CD4-positive, alpha-beta T cell treated with Interleukin-1 beta for 1 hour (primary cell): Measurements from ENCODE around the gene EGLN3.

Experiments used
- DNase-seq, 2 donors: peaks; one replicate each; pipeline ENCODE4 v3.0.0-alpha.2; 2020 to 2022

The EGLN3 gene

GRCh38 chr14:33909380-33910084, 41.3 kb downstream of the EGLN3 start:
- DNase-seq = no peak

GRCh38 chr14:33908540-33909223, 42.2 kb downstream of the EGLN3 start:
- no peak for DNase-seq

- no peak for DNase-seq
These were observed 43.9 kb downstream of the EGLN3 start for GRCh38 chr14:33906968-33907367.

- DNase-seq = no peak
These were observed 46.3 kb downstream of the EGLN3 start for GRCh38 chr14:33904609-33905008.

- DNase-seq = no peak
These were observed 47.5 kb downstream of the EGLN3 start for GRCh38 chr14:33903369-33903768.

- DNase-seq = no peak
These were observed 48.5 kb downstream of the EGLN3 start for GRCh38 chr14:33902363-33902762.

GRCh38 chr14:33901426-33902155, 49.3 kb downstream of the EGLN3 start:
- no peak for DNase-seq

- no peak for DNase-seq
These were observed 50.2 kb downstream of the EGLN3 start for GRCh38 chr14:33900706-33901105.

GRCh38 chr14:33899723-33900341, 51.0 kb downstream of the EGLN3 start:
- no peak for DNase-seq

GRCh38 chr14:33897878-33898535, 52.9 kb downstream of the EGLN3 start:
- no peak for DNase-seq

GRCh38 chr14:33897382-33897781, 53.5 kb downstream of the EGLN3 start:
- no peak for DNase-seq

GRCh38 chr14:33894339-33894738, 56.5 kb downstream of the EGLN3 start:
- DNase-seq = no peak

- DNase-seq = no peak
These were observed 59.2 kb downstream of the EGLN3 start for GRCh38 chr14:33891700-33892099.

- no peak for DNase-seq
These were observed 66.0 kb downstream of the EGLN3 start for GRCh38 chr14:33884916-33885315.

GRCh38 chr14:33880330-33880729, 70.5 kb downstream of the EGLN3 start:
- no peak for DNase-seq

- DNase-seq = no peak
These were observed 71.1 kb downstream of the EGLN3 start for GRCh38 chr14:33879684-33880286.

- no peak for DNase-seq
These were observed 74.6 kb downstream of the EGLN3 start for GRCh38 chr14:33876274-33876673.
